HL-60 (cell line): ENCODE results near the gene DISP3.

Experiments used
- DNase-seq, 2 experiments: peaks; one replicate each; pipeline ENCODE4 v3.0.0-alpha.2; 2010 to 2020; ENCODE audit warnings: low read depth in 1 of 2, low spot score in 1 of 2
- H3K27ac ChIP-seq: fragments of 250-450 bp; sonication (Bioruptor Pico); replicated peaks from 2 replicates; pipeline ENCODE4 v1.5.1; 2020; ENCODE audit warnings: mild to moderate bottlenecking, moderate library complexity
- H3K27me3 ChIP-seq: fragments of 250-450 bp; sonication (Bioruptor Pico); 2 replicates; pipeline ENCODE4 v1.5.1; 2021; ENCODE audit warnings: mild to moderate bottlenecking, moderate library complexity; ENCODE audit not compliant: insufficient read depth, poor library complexity, severe bottlenecking
- H3K4me3 ChIP-seq: replicated peaks from 2 replicates; pipeline ENCODE4 v1.5.1; 2011; ENCODE audit warnings: mild to moderate bottlenecking, control low read depth, low read length; ENCODE audit not compliant: insufficient read depth
- GABPA ChIP-seq: IDR thresholded peaks from 2 replicates; pipeline ENCODE4 v1.6.1; 2012; ENCODE audit warnings: low read depth
- POLR2AphosphoS5 ChIP-seq: IDR thresholded peaks from 2 replicates; pipeline ENCODE4 v1.6.1; 2012; ENCODE audit warnings: low read depth
- SPI1 ChIP-seq: IDR thresholded peaks from 2 replicates; pipeline ENCODE4 v1.6.1; 2012; ENCODE audit warnings: low read depth, mild to moderate bottlenecking, borderline replicate concordance
- TF ChIP-seq, protein P1 (sequence below): IDR thresholded peaks from 2 replicates; pipeline ENCODE4 v1.6.1; 2012; ENCODE audit warnings: low read depth; ENCODE audit not compliant: insufficient replicate concordance
- TF ChIP-seq, protein P2 (sequence below): IDR thresholded peaks from one replicate; pipeline ENCODE4 v1.5.1; 2011; ENCODE audit warnings: low read length, control low read depth, inconsistent platforms; ENCODE audit not compliant: insufficient read depth

Gene DISP3

DNA sequence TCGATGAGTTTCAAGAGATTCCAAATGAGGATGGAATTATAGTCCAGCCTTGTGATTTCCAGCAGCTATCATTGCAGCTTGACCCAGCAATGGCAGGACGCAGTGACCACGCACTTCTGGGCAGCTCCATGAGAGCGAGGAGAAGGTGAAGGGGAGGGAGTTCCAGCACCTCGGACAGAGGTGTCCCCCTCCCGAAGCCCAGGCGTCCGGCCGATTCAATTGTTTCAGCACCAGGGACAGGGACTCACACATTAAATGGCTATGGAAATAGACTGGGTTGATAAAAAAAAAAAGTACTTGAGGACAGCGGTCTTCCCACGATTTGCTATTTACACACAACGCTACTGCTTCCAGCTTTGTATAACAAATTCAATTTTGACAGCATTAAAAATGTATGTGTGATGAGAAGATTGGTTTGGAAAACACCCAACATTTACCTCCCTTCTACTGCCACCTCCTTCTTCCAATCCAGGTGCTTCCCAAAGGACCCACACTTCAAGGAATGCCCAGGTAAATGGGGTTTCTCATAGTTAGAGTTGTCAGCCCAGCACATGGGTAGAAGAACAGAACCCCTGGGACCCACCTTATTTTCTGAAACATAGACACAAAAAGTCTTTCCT, 71.8 kb downstream of the DISP3 start:
- peak; percentile 22 to 39 for DNase-seq
- Histone ChIP-seq H3K4me3 (no peak overlapping the region), H3K27ac (no peak overlapping the region), H3K27me3 (no peaks in the 10 kb centered on the region)
- no peak for TF ChIP-seq SPI1
- TF ChIP-seq, protein P1, sequence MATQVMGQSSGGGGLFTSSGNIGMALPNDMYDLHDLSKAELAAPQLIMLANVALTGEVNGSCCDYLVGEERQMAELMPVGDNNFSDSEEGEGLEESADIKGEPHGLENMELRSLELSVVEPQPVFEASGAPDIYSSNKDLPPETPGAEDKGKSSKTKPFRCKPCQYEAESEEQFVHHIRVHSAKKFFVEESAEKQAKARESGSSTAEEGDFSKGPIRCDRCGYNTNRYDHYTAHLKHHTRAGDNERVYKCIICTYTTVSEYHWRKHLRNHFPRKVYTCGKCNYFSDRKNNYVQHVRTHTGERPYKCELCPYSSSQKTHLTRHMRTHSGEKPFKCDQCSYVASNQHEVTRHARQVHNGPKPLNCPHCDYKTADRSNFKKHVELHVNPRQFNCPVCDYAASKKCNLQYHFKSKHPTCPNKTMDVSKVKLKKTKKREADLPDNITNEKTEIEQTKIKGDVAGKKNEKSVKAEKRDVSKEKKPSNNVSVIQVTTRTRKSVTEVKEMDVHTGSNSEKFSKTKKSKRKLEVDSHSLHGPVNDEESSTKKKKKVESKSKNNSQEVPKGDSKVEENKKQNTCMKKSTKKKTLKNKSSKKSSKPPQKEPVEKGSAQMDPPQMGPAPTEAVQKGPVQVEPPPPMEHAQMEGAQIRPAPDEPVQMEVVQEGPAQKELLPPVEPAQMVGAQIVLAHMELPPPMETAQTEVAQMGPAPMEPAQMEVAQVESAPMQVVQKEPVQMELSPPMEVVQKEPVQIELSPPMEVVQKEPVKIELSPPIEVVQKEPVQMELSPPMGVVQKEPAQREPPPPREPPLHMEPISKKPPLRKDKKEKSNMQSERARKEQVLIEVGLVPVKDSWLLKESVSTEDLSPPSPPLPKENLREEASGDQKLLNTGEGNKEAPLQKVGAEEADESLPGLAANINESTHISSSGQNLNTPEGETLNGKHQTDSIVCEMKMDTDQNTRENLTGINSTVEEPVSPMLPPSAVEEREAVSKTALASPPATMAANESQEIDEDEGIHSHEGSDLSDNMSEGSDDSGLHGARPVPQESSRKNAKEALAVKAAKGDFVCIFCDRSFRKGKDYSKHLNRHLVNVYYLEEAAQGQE: peak; percentile 99

DNA sequence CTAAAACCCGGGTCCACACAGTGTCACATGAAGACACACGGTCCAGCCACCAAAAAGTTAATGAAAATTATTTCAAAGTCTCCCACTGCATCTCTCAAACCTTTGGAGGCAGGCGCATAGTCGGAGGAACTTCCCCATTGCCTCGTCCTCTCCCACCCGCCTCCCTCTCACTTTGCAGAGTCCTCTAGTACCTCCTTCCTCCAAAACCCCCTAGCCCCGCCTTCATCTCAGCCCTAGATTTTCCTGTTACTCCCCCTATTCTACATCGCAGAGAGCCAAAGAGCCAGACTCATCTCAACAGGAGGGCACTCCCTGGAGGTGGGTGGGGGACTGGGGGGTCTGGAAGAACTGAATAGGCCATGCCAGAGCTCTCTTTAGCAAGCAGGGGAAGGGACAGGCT, 79.3 kb downstream of the DISP3 start:
- no peak for TF ChIP-seq GABPA
- TF ChIP-seq, protein P1: no peak
- TF ChIP-seq, protein P2, sequence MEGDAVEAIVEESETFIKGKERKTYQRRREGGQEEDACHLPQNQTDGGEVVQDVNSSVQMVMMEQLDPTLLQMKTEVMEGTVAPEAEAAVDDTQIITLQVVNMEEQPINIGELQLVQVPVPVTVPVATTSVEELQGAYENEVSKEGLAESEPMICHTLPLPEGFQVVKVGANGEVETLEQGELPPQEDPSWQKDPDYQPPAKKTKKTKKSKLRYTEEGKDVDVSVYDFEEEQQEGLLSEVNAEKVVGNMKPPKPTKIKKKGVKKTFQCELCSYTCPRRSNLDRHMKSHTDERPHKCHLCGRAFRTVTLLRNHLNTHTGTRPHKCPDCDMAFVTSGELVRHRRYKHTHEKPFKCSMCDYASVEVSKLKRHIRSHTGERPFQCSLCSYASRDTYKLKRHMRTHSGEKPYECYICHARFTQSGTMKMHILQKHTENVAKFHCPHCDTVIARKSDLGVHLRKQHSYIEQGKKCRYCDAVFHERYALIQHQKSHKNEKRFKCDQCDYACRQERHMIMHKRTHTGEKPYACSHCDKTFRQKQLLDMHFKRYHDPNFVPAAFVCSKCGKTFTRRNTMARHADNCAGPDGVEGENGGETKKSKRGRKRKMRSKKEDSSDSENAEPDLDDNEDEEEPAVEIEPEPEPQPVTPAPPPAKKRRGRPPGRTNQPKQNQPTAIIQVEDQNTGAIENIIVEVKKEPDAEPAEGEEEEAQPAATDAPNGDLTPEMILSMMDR: no peak
- H3K27me3 ChIP-seq: peaks cover 5% of the 10 kb centered on the region
- no peak overlapping the region for H3K4me3 ChIP-seq
- H3K27ac ChIP-seq: no peak overlapping the region
- DNase-seq: peak in 1 of 2 experiments; percentile 5

DNA sequence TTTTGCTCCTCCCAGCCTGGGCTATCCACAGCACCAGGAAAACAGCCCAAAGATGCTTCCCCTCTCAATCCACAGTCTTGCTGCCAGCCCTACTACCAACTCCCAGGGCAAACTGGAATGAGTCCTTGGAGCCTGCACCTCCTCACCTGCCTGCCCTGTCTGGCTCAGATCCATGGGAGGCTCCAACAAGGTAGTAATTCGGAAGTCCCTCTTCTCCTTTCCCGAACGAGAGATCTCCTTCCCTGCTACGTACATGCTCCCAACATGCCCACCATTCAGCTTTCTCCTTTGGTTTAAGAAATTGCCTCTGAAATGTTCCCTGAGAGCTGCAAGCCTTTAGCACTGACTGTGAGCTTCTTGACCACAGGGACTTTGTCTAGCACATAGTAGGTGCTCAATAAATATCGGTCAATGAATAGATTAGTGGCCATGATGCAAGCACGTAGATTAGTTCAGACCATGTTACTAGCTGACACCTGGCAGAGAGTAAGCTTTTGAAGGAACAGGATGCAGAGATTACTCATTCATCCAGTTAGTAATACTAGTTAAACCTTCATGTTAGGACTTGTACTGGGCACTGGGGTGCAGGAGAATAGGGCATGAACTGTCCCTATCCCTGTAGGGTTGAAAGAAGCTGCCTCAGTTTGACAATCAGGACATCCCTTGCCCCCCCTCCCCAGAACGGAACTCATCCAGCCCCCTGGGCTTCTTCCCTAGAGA, 80.1 kb downstream of the DISP3 start:
- no peak overlapping the region for H3K4me3 ChIP-seq
- H3K27ac ChIP-seq: no peak overlapping the region
- peaks cover 5% of the 10 kb centered on the region for H3K27me3 ChIP-seq
- TF ChIP-seq, protein P1: no peak
- TF ChIP-seq SPI1 (no peak), GABPA (no peak), POLR2AphosphoS5 (no peak)
- TF ChIP-seq, protein P2: no peak
- DNase-seq: no peak
